Mesenchymal stem cell (in vitro differentiated cells and primary cell): ENCODE measurements around the gene AMPD2.

Experiments used
- DNase-seq: peaks from one replicate; pipeline ENCODE4 v3.0.0-alpha.2; 2013
- H2AFZ ChIP-seq: one replicate; pipeline ENCODE4 v1.6.1; 2013; ENCODE audit warnings: low read depth, mild to moderate bottlenecking, control low read depth, inconsistent platforms, low read length, moderate library complexity
- H2AK5ac ChIP-seq: 2 replicates; pipeline ENCODE4 v1.6.1; 2013; ENCODE audit warnings: low read length, moderate library complexity, mild to moderate bottlenecking, inconsistent platforms; ENCODE audit not compliant: severe bottlenecking
- H2BK120ac ChIP-seq: one replicate; pipeline ENCODE4 v1.6.1; 2013; ENCODE audit warnings: low read depth, mild to moderate bottlenecking, inconsistent platforms, low read length, moderate library complexity
- H2BK12ac ChIP-seq, 2 experiments: one replicate each; pipeline ENCODE4 v1.6.1; 2013; ENCODE audit warnings: inconsistent platforms in 2 of 2, low read length in 2 of 2, mild to moderate bottlenecking in 2 of 2, moderate library complexity in 2 of 2, control low read depth in 1 of 2
- H2BK15ac ChIP-seq: one replicate; pipeline ENCODE4 v1.6.1; 2013; ENCODE audit warnings: mild to moderate bottlenecking, low read depth, inconsistent platforms; ENCODE audit not compliant: poor library complexity, severe bottlenecking
- H2BK5ac ChIP-seq: 2 replicates; pipeline ENCODE4 v1.6.1; 2013; ENCODE audit warnings: low read depth, mild to moderate bottlenecking, low read length, control low read depth, inconsistent platforms; ENCODE audit not compliant: poor library complexity, severe bottlenecking
- H3K14ac ChIP-seq, 2 experiments: one replicate each; pipeline ENCODE4 v1.6.1; 2013; ENCODE audit warnings: inconsistent platforms in 2 of 2, low read length in 2 of 2, control low read depth in 1 of 2, mild to moderate bottlenecking in 1 of 2, moderate library complexity in 1 of 2
- H3K18ac ChIP-seq, 2 experiments: one replicate each; pipeline ENCODE4 v1.6.1; 2013; ENCODE audit warnings: inconsistent platforms in 2 of 2, low read length in 2 of 2, control low read depth in 1 of 2, low read depth in 1 of 2, mild to moderate bottlenecking in 1 of 2
- H3K23ac ChIP-seq, 2 experiments: one replicate each; pipeline ENCODE4 v1.6.1; 2013; ENCODE audit warnings: inconsistent platforms in 2 of 2, low read length in 2 of 2, mild to moderate bottlenecking in 2 of 2, moderate library complexity in 2 of 2, control low read depth in 1 of 2
- H3K27ac ChIP-seq: 2 replicates; pipeline ENCODE4 v1.5.1; 2013; ENCODE audit warnings: mild to moderate bottlenecking, moderate library complexity, low read length, control low read depth, inconsistent platforms; ENCODE audit not compliant: poor library complexity, severe bottlenecking
- H3K27me3 ChIP-seq, 2 experiments: 2 replicates each; pipeline versions ENCODE4 v1.6.1 to v1.7.0; 2013; ENCODE audit warnings: low read length in 2 of 2, mild to moderate bottlenecking in 2 of 2, moderate library complexity in 2 of 2, control low read depth in 1 of 2, inconsistent platforms in 1 of 2; ENCODE audit not compliant: control insufficient read depth in 1 of 2, insufficient read depth in 1 of 2
- H3K36me3 ChIP-seq, 2 experiments: 2 replicates each; pipeline versions ENCODE4 v1.6.1 to v1.7.0; 2013; ENCODE audit warnings: low read length in 2 of 2, control low read depth in 1 of 2, inconsistent platforms in 1 of 2, low read depth in 1 of 2, mild to moderate bottlenecking in 1 of 2; ENCODE audit not compliant: insufficient read depth in 2 of 2, control insufficient read depth in 1 of 2
- H3K4ac ChIP-seq, 2 experiments: one replicate each; pipeline ENCODE4 v1.6.1; 2013; ENCODE audit warnings: inconsistent platforms in 2 of 2, low read length in 2 of 2, mild to moderate bottlenecking in 2 of 2, moderate library complexity in 2 of 2, control low read depth in 1 of 2, low read depth in 1 of 2
- H3K4me1 ChIP-seq: 2 replicates; pipeline ENCODE4 v1.6.1; 2013; ENCODE audit warnings: low read depth, low read length, control low read depth; ENCODE audit not compliant: control insufficient read depth, insufficient read depth
- H3K4me2 ChIP-seq: 2 replicates; pipeline ENCODE4 v1.6.1; 2013; ENCODE audit warnings: low read length, mild to moderate bottlenecking, inconsistent platforms; ENCODE audit not compliant: poor library complexity, severe bottlenecking
- H3K4me3 ChIP-seq, 2 experiments: 2 replicates each; pipeline versions ENCODE4 v1.5.1 to v1.7.0; 2013; ENCODE audit warnings: low read length in 2 of 2, mild to moderate bottlenecking in 2 of 2, control low read depth in 1 of 2, low read depth in 1 of 2; ENCODE audit not compliant: insufficient read depth in 1 of 2
- H3K79me1 ChIP-seq: replicated peaks from 2 replicates; pipeline ENCODE4 v1.6.1; 2013; ENCODE audit warnings: mild to moderate bottlenecking, control low read depth, low read length, inconsistent platforms; ENCODE audit not compliant: poor library complexity, severe bottlenecking
- H3K9ac ChIP-seq: 2 replicates; pipeline ENCODE4 v1.7.0; 2013; ENCODE audit warnings: mild to moderate bottlenecking, low read length, moderate library complexity
- H3K9me3 ChIP-seq: 2 replicates; pipeline ENCODE4 v1.7.0; 2013; ENCODE audit warnings: mild to moderate bottlenecking, low read length; ENCODE audit not compliant: control insufficient read depth
- H4K8ac ChIP-seq: one replicate; pipeline ENCODE4 v1.6.1; 2013; ENCODE audit warnings: inconsistent platforms, mild to moderate bottlenecking, low read length, moderate library complexity
- H4K91ac ChIP-seq: one replicate; pipeline ENCODE4 v1.6.1; 2013; ENCODE audit warnings: mild to moderate bottlenecking, low read length, inconsistent platforms
- WGBS: methylation state at CpG from one replicate; pipeline ENCODE4 v1.1.7; 2013; ENCODE audit warnings: mixed read lengths; 5-methylcytosine and 5-hydroxymethylcytosine counted together

Gene AMPD2

DNA sequence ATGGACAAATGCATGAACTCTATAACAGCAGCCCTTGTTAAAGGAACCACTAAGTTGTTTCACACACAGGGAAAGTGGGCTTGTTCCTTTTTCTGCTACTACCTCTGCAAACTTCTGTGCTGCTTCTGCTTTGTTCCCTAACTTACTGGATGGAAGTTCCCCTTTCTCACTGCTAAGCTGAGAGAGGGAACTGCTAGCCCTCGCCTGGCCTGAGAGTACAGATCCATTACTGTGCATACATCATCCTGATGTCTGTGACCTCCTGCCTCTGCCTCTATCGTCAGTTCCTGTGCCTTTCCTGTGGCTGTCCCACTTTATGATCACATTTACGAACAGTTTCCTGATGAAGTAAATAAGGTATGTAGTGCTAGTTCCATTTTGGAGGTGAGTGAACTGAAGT, 3.8 kb upstream of the AMPD2 start:
- Histone ChIP-seq H2BK15ac (no peak overlapping the region), H3K4me2 (no peak overlapping the region), H2AFZ (no peak overlapping the region), H3K23ac (no peak overlapping the region), H3K18ac (no peak overlapping the region), H2BK5ac (no peak overlapping the region), H3K27me3 (no peaks in the 10 kb centered on the region), H3K14ac (no peak overlapping the region), H3K4me1 (peaks cover 18% of the 10 kb centered on the region), H2BK12ac (no peak overlapping the region), H3K9ac (no peak overlapping the region), H2BK120ac (no peak overlapping the region), H3K4ac (no peak overlapping the region), H3K79me1 (peaks cover 10% of the 10 kb centered on the region), H3K4me3 (no peak overlapping the region), H3K36me3 (no peaks in the 10 kb centered on the region), H3K27ac (no peak overlapping the region), H2AK5ac (no peak overlapping the region), H4K91ac (peak overlapping the region; percentile 30), H3K9me3 (no peaks in the 10 kb centered on the region), H4K8ac (peak overlapping the region; percentile 16)
- DNase-seq, result peak; percentile 70
- 26% methylated on average over 2 of the region's 3 CpGs for WGBS

DNA sequence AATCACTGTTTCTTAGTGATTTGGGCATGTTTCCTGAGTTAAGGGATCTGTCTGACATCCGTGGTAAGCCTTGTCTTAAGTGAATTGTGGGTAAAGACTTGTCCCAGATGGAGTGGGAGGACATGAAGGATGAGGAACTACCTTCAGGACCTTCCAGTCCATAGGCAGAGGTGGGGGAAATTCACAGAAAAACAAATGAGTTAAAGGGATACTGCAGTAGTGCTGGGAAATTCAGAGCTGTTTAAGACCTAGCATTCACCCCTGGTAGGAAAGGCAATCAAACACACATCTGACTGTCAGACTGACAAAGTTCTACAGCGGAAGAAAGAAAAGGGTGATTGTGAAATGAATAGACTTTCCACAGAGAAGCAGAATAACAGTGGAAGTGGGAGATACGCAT, 3.2 kb upstream of the AMPD2 start:
- no peak overlapping the region for H4K8ac ChIP-seq
- H3K18ac ChIP-seq, result peak overlapping the region in 1 of 2 experiments; percentile 18
- no peak overlapping the region for H3K9ac ChIP-seq
- peak overlapping the region; percentile 4 to 63 for H2BK12ac ChIP-seq
- no peak overlapping the region for H3K4me2 ChIP-seq
- no peak overlapping the region for H3K4me3 ChIP-seq
- H3K36me3 ChIP-seq, result peaks cover 0 to under 1% of the 10 kb centered on the region in 2 experiments
- no peaks in the 10 kb centered on the region for H3K27me3 ChIP-seq
- peak overlapping the region; percentile 94 for H2AK5ac ChIP-seq
- no peak overlapping the region for H2BK120ac ChIP-seq
- no peak overlapping the region for H3K27ac ChIP-seq
- H3K9me3 ChIP-seq, result no peaks in the 10 kb centered on the region
- H3K4me1 ChIP-seq, result peaks cover 18% of the 10 kb centered on the region
- WGBS, result 85% methylated on average over 3 of the region's 3 CpGs
- no peak overlapping the region for H4K91ac ChIP-seq
- no peak overlapping the region for H2BK15ac ChIP-seq
- H3K79me1 ChIP-seq, result peaks cover 10% of the 10 kb centered on the region
- H3K14ac ChIP-seq, result no peak overlapping the region
- H2BK5ac ChIP-seq, result no peak overlapping the region
- no peak overlapping the region for H3K23ac ChIP-seq
- DNase-seq, result no peak
- no peak overlapping the region for H3K4ac ChIP-seq
- no peak overlapping the region for H2AFZ ChIP-seq

DNA sequence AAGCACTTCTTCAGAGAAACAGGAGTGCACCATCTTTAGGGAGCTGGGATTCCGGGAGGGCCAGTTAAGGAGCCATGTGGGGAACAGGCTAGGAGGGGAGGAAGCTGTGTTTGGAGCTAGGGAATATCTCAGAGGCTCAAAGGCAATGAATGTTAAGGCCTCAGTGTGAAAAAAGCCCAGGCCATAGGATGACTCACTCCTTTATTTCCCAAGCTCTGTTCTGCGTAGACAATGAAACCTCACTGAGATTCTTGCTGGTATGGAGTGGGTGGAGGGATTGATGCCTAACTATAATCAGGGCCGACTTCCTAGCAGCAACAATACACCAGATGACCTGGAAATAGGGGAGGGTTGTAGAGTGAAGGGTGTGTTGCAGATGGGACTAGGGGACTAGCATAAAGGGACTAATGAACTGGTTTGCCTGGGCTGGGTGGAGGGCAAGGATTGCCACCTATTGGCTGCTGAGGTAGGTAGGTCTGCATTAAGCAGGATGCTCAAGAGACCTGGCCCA, 2.3 kb upstream of the AMPD2 start:
- no peak overlapping the region for H3K14ac ChIP-seq
- H3K23ac ChIP-seq, result no peak overlapping the region
- peak overlapping the region; percentile 86 for H3K27ac ChIP-seq
- H2AFZ ChIP-seq, result peak overlapping the region; percentile 48
- peaks cover 27% of the 10 kb centered on the region for H3K4me1 ChIP-seq
- no peaks in the 10 kb centered on the region for H3K27me3 ChIP-seq
- peak overlapping the region; percentile 28 to 52 for H3K18ac ChIP-seq
- no peak overlapping the region for H3K4me2 ChIP-seq
- H3K4me3 ChIP-seq, result no peak overlapping the region
- no peak overlapping the region for H2BK5ac ChIP-seq
- no peak overlapping the region for H2BK15ac ChIP-seq
- H3K36me3 ChIP-seq, result peaks cover 0 to 9% of the 10 kb centered on the region in 2 experiments
- peak; percentile 94 for DNase-seq
- peak overlapping the region; percentile 94 for H2AK5ac ChIP-seq
- WGBS, result 31% methylated on average over 3 of the region's 3 CpGs
- peaks cover 8% of the 10 kb centered on the region for H3K79me1 ChIP-seq
- H2BK12ac ChIP-seq, result peak overlapping the region in 1 of 2 experiments; percentile 73
- H3K9ac ChIP-seq, result peak overlapping the region; percentile 60
- peak overlapping the region; percentile 87 for H4K8ac ChIP-seq
- peak overlapping the region; percentile 53 for H4K91ac ChIP-seq
- no peaks in the 10 kb centered on the region for H3K9me3 ChIP-seq
- peak overlapping the region; percentile 53 to 86 for H3K4ac ChIP-seq
- peak overlapping the region; percentile 42 for H2BK120ac ChIP-seq

DNA sequence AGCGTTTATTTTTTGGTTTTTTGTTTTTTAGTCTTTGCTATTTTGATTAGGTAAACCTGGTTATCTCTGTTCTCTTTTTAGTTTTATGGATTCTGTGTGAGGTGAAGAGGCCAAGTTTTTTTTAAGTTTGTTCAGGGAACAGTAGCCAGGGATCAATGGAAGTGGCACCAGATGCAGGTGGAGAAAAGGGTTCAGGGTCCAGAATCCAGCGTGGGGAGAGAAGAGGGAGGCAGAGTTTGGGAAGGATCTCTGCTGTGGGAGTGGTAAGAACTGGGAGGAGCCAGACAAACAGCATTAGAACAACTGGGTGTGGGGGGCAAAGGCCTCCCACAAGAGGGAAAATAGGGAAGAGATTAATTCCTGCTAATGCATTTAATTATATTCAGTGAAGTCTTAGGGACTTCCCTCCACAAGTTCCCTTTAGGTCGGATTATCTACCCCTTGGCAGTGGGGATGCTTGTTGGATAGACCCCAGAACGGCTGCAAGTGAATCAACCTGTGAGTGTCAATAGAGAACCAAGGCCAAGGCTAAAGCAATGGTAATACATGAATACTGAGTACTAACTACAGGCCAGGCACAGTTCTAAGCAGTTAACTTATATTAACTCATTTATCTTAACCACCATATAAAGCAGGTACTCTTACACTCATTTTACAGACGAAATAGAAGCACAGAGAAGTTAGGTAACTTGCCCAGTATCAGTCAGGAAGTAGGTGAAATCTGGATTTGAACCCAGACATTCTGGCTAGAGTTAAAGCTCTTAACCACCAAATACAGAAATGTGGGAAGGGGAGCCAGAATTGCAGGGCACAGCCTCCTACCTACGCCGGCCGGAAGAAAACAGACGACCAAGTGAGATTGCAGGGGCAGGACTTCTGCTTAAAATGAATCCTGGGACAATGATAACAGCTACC, 719 bp upstream of the AMPD2 start:
- Histone ChIP-seq H3K4me2 (peak overlapping the region; percentile 57), H4K8ac (peak overlapping the region; percentile 79), H3K27me3 (no peaks in the 10 kb centered on the region), H2AK5ac (peak overlapping the region; percentile 95), H3K4me1 (peaks cover 39% of the 10 kb centered on the region), H2BK15ac (no peak overlapping the region), H3K14ac (no peak overlapping the region), H3K9ac (peak overlapping the region; percentile 100), H3K27ac (peak overlapping the region; percentile 75), H3K23ac (no peak overlapping the region), H3K9me3 (no peaks in the 10 kb centered on the region), H3K4me3 (peak overlapping the region in 1 of 2 experiments; percentile 98), H3K36me3 (peaks cover 0 to 12% of the 10 kb centered on the region in 2 experiments), H2BK5ac (peak overlapping the region; percentile 32), H2BK120ac (peak overlapping the region; percentile 92), H4K91ac (peak overlapping the region; percentile 84), H2AFZ (no peak overlapping the region), H3K18ac (peak overlapping the region; percentile 94 to 96), H3K79me1 (peaks cover 8% of the 10 kb centered on the region), H3K4ac (peak overlapping the region; percentile 14 to 90), H2BK12ac (peak overlapping the region; percentile 12 to 75)
- no peak for DNase-seq
- WGBS, result 59% methylated on average over 8 of the region's 9 CpGs
